ENCODE data around the gene CHD2.

The CHD2 gene

DNA sequence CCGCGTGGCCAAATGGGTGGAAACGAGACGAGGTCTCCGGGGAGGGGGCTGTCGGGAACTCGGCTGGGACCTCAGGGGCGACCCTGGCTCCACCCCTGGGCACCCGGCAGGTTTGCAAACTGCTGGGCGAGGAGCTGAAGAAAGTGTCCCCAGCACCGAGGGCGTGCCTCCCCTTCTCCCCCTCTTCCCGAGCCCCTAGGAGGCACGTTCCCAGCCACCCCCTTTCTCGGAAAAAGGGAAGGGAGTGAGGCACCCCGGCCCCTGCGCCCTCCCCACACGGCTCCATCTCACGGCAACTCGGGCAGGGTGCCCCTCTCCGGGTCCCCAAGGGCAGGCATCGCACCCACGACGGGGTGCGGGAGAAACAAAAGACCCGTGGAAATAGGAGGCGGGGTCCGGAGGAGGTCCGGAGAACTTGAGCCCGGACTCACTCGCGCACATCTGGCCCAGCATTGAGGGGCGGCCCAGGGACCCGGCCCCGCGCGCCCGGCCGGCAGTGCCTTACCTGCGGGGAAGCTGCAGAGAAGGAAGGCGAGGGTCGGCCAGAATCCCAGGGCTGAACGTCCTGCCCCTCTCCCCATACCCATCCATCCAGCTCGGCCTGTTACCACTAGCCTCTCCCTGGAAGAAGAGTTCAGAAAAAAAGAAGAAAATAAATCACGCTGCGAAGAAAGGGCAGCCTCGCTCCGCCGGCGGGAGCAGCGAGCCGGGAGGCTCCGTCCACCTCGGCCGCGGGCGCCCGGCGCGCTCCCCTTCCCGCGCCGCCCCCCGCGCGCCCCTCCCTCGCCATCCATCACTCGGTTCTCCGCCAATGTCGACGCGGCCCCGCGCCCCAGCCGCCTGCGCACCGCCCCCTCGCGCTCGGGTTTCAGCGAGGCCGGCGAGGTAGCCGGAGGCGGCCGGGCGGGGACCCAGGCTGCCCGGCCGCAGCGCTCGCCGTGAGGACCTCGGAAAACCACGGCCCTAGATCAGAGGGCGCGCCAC lies 172.6 kb downstream of the CHD2 start:
- DNase-seq = no peak

DNA sequence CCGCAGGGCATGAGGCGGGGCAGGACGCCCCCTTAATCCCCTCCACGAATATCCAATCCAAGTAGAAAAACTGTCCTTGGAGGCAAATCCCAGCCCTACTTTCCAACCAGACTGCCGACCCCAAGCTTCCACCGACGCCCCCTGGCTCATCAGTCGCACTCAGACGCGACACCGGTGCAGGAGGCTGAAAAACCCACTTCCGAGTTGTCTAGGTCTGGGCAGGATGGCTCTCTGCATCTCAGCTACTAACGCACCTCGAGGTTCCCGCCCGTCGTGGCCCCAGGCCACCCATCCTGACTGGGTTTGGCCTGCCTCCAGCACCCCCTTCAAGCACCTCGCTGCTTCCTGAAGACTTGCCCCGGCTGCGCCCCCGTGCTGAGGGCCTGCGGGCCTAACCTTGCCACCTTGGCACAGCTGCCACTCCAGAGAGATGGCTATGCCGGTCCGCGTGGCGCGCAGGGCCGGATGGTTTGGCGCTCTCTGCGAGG lies 173.4 kb downstream of the CHD2 start:
- DNase-seq = no peak

DNA sequence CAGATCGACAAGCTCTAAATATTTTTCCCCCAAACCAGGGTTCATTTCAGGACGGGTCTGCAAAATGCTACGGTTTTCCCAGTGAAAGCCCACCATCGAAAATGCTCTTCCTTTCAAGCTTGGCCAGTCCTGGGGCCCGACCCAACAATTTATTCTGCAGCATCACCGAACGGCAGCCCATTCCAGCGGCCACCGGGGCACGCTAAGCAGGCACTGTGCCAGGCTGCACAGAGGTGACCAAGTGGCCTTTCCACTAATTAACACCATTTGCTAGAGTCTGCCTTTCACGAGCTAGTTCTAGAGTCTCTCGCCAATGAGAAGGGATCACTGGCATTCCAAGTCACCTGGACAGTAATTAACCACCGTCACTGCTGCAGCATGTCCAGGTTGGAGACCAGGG lies 174.5 kb downstream of the CHD2 start:
- DNase-seq = no peak

DNA sequence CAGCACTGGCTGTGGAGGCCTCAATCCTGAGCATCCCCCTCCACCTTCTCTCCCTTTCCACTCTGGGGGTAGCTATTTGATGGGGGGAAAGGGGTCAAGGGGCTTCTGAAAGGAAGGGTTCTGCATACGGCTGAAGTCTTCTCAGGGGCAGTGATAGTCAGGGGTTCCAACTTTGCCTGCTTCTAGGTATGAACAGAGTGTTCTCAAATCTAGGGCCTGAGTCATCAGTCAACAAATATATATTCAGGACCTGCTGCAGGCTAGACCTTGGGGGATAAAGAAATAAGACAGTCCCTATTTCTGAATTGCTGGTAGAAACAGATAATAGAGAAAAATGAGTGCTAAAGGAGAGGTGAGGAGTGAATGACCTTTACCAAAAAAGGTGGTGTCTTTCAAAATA lies 176.1 kb downstream of the CHD2 start:
- no peak for DNase-seq

DNA sequence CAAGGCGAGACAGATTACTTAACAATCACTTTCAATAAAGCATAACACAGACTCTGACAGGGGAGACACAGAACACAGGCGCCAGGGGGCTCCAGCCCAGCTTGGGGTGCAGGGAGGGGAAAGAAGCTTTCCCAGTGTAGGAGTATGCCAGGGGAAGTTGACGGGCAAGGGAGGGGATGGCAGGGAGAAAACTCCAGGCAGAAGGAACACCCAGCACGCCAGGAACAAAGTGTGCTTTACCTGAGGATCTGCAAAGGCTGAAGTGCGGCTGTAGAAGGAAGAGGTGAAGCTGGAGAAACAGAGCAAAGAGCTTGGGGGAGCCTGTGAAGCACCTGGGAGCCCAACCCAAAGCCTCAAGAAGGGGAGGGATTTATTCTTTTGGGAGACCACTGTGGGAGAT lies 176.8 kb downstream of the CHD2 start:
- DNase-seq = no peak
